LNCaP clone FGC (cell line): Measurements from ENCODE around the gene ATF5.

Experiments
- DNase-seq: peaks from one replicate; pipeline ENCODE4 v3.0.0-alpha.2; 2011; ENCODE audit warnings: low read depth
- H3K4me3 ChIP-seq: 2 replicates; pipeline ENCODE4 v1.5.1; 2011; ENCODE audit warnings: mild to moderate bottlenecking, low read depth, low read length, control low read depth
- CTCF ChIP-seq: IDR thresholded peaks from 2 replicates; pipeline ENCODE4 v1.5.1; 2012; ENCODE audit warnings: mild to moderate bottlenecking; ENCODE audit not compliant: control insufficient read depth, insufficient read depth; ENCODE audit errors: extremely low read depth

The ATF5 gene

GRCh38 chr19:49889038-49889686 is 39.8 kb upstream of the ATF5 start:
- no peak for DNase-seq
- no peak overlapping the region for H3K4me3 ChIP-seq
- TF ChIP-seq CTCF = no peak

DNA sequence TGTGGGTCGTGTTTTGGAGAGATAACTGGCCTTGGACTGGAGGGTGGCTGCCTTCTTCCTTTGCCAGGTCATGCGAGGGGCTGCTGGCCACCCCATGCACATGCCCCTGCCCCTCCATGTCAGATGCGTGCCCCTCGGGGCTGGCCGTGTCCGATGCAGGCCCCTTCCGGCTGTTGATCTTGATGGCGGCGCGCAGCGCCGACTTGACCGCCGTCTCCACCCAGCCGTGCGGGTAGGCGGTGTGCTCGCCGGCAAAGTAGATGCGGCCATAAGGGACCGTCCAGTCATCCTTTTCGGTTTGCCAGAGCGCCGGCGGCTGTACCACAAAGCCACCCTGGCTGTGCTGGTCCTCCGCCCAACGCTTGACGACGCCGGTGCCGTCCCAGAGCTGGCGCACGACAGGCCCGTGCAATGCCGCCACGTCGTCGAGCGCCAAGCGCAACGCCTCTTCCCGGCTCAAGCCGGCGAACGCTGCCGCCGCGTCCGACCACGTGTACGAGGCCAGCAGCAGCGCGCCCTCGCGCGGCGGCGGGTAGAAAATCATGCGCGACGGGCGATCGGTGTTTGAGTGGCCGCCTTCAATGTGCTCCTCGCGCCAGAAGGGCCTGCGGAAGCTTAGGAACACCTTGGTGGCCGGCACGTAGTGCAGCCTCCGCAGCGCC is 39.2 kb upstream of the ATF5 start:
- peak; percentile 54 for TF ChIP-seq CTCF
- DNase-seq = no peak
- H3K4me3 ChIP-seq = peak overlapping the region; percentile 31; the same call in 1 of the 2 replicates

DNA sequence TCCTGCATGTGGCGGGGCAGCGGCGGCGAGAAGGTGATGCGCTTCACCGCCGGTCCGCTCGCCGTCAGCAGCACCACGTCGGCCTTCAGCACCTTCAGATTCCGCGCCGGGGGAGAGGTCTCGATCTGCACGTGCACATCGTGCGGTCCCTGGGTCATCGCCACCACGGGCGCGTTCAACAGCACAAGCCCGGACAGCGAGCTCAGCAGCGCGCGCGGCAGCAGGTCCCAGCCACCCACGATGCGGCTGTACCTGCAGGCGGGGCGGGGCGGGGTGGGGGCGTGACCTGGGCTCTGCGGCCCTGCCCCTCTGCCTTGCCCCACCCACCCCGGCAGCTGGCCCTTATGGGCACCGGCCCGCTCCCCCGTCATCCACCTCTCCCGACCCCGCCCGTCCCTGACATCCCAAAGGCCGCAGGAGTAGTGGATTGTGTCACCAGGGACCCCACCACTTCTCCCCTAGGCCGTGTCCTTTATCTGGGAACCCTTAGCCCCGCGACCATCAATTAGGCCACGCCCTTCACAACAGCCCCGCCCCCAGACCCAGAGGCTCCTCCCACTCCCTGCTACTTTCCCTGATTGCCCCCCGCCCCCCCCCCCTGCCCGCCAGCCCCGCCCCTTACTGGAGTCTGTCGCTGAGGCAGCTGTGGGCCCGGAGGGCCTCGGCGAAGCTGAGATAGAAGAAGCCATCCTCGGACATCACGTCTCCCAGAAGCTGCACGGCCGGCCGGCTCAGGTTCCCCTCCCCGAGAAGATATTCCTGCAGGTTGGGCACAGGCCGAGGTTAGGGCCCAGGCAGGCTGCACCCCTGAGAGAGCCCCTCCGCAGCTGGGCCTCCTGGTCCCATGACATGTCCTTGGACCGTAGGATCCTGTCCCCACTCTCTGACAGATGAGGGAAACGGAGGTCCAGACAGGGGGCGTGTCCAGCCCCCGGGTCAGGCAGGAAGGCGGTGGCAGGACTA is 38.4 kb upstream of the ATF5 start:
- DNase-seq = no peak
- no peak for TF ChIP-seq CTCF
- peak overlapping the region; percentile 31; the same call in 1 of the 2 replicates for H3K4me3 ChIP-seq

DNA sequence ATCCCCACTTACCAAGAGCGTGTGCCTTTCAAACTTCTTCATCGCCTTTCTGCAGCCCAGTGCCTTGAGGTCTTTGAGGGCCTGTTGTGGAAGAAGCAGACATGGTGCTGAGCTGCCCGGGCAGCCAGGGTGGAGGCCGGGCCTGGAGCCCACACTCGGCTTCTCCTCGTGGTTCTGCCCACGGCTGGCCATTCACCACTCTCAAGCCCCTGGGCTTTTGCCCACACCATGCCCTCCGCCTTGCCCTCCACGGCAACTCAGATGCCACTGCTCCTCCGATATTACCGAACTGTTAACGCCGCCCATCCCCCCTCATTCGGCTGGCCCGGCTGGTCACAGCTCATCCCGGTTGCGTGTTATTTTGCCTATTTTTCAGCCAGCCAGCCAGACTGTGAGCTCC is 37.6 kb upstream of the ATF5 start:
- no peak for TF ChIP-seq CTCF
- no peak for DNase-seq
- H3K4me3 ChIP-seq = no peak overlapping the region

DNA sequence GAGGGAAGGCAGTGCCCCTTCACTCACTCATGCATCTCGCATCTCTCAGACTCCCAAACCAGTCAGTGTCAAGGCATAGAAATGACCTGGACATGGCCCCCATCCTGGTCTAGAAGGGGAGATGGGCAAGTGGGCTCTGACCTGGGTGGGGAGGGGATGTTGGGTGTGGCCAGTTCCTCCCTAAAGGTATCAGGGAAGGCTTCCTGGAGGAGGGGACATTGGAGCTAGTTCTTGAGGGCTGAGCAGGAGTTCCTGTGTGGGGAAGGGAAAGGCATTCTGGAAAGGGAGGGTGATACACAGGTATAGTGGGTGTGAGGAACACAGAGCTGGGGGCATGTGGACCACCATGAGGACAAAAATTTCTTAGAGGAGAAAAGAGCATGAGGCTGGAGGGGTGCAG is 36.3 kb upstream of the ATF5 start:
- TF ChIP-seq CTCF = no peak
- no peak for DNase-seq
- no peak overlapping the region for H3K4me3 ChIP-seq

DNA sequence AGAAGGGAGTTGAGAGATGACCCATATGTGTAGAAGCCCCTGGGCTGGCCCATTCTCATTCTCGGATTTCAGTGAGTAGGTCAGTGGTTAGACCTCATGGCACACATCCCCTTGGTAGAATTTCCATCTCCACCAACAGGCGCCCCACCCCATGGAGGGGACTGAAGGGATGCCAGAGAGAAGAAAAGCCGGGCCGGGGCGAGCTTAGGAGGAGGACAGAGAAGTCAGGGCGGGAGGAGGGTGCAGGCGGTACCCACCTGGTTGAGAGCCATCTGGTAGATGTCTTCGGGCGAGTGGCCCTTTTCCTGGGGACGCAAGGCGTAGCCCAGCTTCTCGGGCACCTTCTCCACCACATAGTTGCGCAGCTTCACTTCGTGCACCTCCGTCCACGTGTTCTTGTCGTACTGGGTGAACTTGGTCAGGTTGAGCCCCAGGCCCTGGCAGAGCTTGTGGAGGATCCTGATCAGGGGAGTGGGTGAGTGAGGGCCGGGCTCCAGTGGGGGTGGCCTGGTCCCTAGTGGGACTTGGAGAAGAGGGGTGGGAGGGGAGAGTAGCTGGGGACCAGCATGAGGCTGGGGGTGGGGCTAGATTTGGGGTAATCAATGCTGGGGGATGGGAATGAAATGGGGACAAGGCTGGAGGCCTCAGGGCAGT is 34.9 kb upstream of the ATF5 start:
- no peak for DNase-seq
- H3K4me3 ChIP-seq = no peak overlapping the region
- no peak for TF ChIP-seq CTCF
